Uterus (tissue), 4 donors: ENCODE data around the gene ANKRD44. TPM values are rescaled to one million over a fixed set of nuclear protein-coding genes. Genes with fewer than 3 reads are reported as not detected.

ENCODE experiments used
- DNase-seq, 2 donors: peaks; one replicate each; pipeline ENCODE4 v3.0.0-alpha.2; 2019 to 2020
- H3K27ac ChIP-seq, 2 donors: fragments of 200-600 bp; sonication (generic); 1 replicate in 1 of 2; 2 replicates in 1 of 2; pipeline ENCODE4 v1.5.1; 2016 to 2018
- H3K27me3 ChIP-seq, 2 donors: fragments of 200-600 bp; sonication (generic); one replicate each; pipeline ENCODE4 v1.5.1; 2018 to 2019; ENCODE audit warnings: control low read depth in 1 of 2
- H3K36me3 ChIP-seq, 2 donors: fragments of 200-600 bp; sonication (generic); one replicate each; pipeline ENCODE4 v1.5.1; 2019; ENCODE audit warnings: control low read depth in 1 of 2
- H3K4me1 ChIP-seq, 2 donors: fragments of 200-600 bp; sonication (generic); one replicate each; pipeline ENCODE4 v1.5.1; 2018 to 2019; ENCODE audit warnings: control low read depth in 1 of 2
- H3K4me3 ChIP-seq, 2 donors: fragments of 200-600 bp; sonication (generic); 1 replicate in 1 of 2; 2 replicates in 1 of 2; pipeline ENCODE4 v1.5.1; 2018 to 2019; ENCODE audit warnings: mild to moderate bottlenecking in 1 of 2
- H3K9me3 ChIP-seq, 2 donors: fragments of 200-600 bp; sonication (generic); one replicate each; pipeline ENCODE4 v1.5.1; 2019; ENCODE audit warnings: control low read depth in 1 of 2
- CTCF ChIP-seq, 4 experiments: fragments of 200-600 bp in 2 of 4; fragments of 450-650 bp in 2 of 4; sonication (generic) in 2 of 4; IDR thresholded peaks; one replicate each; pipeline ENCODE4 v1.5.1; 2016 to 2019; ENCODE audit warnings: antibody characterized with exemption in 4 of 4, mild to moderate bottlenecking in 2 of 4, moderate library complexity in 1 of 4
- POLR2A ChIP-seq, 2 donors: fragments of 450-650 bp; IDR thresholded peaks; one replicate each; pipeline ENCODE4 v1.6.1; 2016; ENCODE audit warnings: antibody characterized with exemption in 2 of 2, mild to moderate bottlenecking in 1 of 2, moderate library complexity in 1 of 2
- intact Hi-C: fragments of 100-400 bp; cut with DNase I; formaldehyde crosslinking; loops from one replicate; pipeline ENCODE4 v1.15.1; 2023; ENCODE audit warnings: low total_unique reads
- total RNA-seq, 4 donors: library from RNA; depleted of rRNA in 3 of 4; stranded (reverse); fragments of >200 nt in 3 of 4; gene quantifications; one replicate each; pipeline versions ENCODE4 v1.1.0 to v1.2.4, GENCODE V29; 2014 to 2023
- donor health status: DM: yes; HTN: yes; CAD: no.

ANKRD44 gene
- total RNA-seq, 4 donors from 2014 or later: 14.4 to 71.5 (median 23.2) TPM

- DNase-seq: no peak
- Histone ChIP-seq H3K27me3 (no peaks in the 10 kb centered on the region), H3K4me1 (no peaks in the 10 kb centered on the region), H3K9me3 (no peaks in the 10 kb centered on the region), H3K4me3 (no peak overlapping the region), H3K27ac (no peak overlapping the region), H3K36me3 (no peaks in the 10 kb centered on the region)
- TF ChIP-seq CTCF (IDR thresholded peaks at IDR 0.05) (no peak), POLR2A (IDR thresholded peaks at IDR 0.05) (no peak)
- intact Hi-C loops: no loop called here
Observed at GRCh38 chr2:196962325-196962724, 348.3 kb downstream of the ANKRD44 start.

GRCh38 chr2:196961889-196962288 lies 348.7 kb downstream of the ANKRD44 start:
- Histone ChIP-seq H3K9me3 (no peaks in the 10 kb centered on the region), H3K36me3 (no peaks in the 10 kb centered on the region), H3K27ac (no peak overlapping the region), H3K4me3 (no peak overlapping the region), H3K27me3 (no peaks in the 10 kb centered on the region), H3K4me1 (no peaks in the 10 kb centered on the region)
- TF ChIP-seq CTCF (IDR thresholded peaks at IDR 0.05) (no peak), POLR2A (IDR thresholded peaks at IDR 0.05) (no peak)
- intact Hi-C loops: no loop called here
- DNase-seq: no peak

- TF ChIP-seq POLR2A (IDR thresholded peaks at IDR 0.05) (no peak), CTCF (IDR thresholded peaks at IDR 0.05) (no peak)
- no peak overlapping the region for H3K4me3 ChIP-seq
- no peak for DNase-seq
- no peaks in the 10 kb centered on the region for H3K27me3 ChIP-seq
- no peak overlapping the region for H3K27ac ChIP-seq
- no peaks in the 10 kb centered on the region for H3K9me3 ChIP-seq
- intact Hi-C loops: no loop called here
- no peaks in the 10 kb centered on the region for H3K4me1 ChIP-seq
- no peaks in the 10 kb centered on the region for H3K36me3 ChIP-seq
Observed at GRCh38 chr2:196959734-196960338, 350.7 kb downstream of the ANKRD44 start.

GRCh38 chr2:196959281-196959680 lies 351.3 kb downstream of the ANKRD44 start:
- H3K4me1 ChIP-seq: no peaks in the 10 kb centered on the region
- no peaks in the 10 kb centered on the region for H3K9me3 ChIP-seq
- no peak for DNase-seq
- H3K27ac ChIP-seq: no peak overlapping the region
- H3K4me3 ChIP-seq: no peak overlapping the region
- TF ChIP-seq POLR2A (IDR thresholded peaks at IDR 0.05) (no peak), CTCF (IDR thresholded peaks at IDR 0.05) (no peak)
- no peaks in the 10 kb centered on the region for H3K27me3 ChIP-seq
- intact Hi-C loops: no loop called here
- no peaks in the 10 kb centered on the region for H3K36me3 ChIP-seq

GRCh38 chr2:196957881-196958525 lies 352.6 kb downstream of the ANKRD44 start:
- Histone ChIP-seq H3K27ac (no peak overlapping the region), H3K4me1 (no peaks in the 10 kb centered on the region), H3K36me3 (no peaks in the 10 kb centered on the region), H3K27me3 (no peaks in the 10 kb centered on the region), H3K4me3 (no peak overlapping the region), H3K9me3 (no peaks in the 10 kb centered on the region)
- TF ChIP-seq POLR2A (IDR thresholded peaks at IDR 0.05) (no peak), CTCF (IDR thresholded peaks at IDR 0.05) (no peak)
- intact Hi-C loops: no loop called here
- DNase-seq: no peak
